GM19395 (cell line): ENCODE measurements around the gene HS3ST5.
"Not testable (repeated sequence)": the region's sequence is repeated elsewhere in the genome, so short reads cannot be mapped to it uniquely, and the experiment has no call there.

Experiments used
- ATAC-seq: cut with Tn5 transposase; IDR thresholded peaks from one replicate; pipeline ENCODE4 v1.9.1; 2021; ENCODE audit warnings: mild to moderate bottlenecking, moderate library complexity; ENCODE audit not compliant: unreplicated experiment

HS3ST5 gene

DNA sequence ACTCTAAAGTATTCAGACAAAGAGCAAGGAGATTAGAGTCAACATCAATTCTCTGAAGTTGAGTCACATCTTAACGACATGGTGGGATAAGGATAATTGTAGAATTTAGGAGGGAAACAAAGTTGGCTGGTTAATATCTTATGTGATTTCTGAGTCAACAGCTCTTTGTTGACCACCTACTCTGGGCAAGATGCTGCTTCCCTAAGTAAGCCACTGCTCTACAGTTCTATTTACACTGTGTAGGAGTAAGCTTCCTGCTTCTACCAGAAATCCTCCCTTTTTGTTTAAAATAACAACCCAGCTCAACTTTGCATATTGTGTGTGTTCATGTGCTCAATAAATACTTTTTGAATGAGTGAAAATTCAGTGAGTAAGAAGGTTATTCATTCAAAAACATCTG, 3.1 kb downstream of the HS3ST5 start:
- ATAC-seq, result no peak

DNA sequence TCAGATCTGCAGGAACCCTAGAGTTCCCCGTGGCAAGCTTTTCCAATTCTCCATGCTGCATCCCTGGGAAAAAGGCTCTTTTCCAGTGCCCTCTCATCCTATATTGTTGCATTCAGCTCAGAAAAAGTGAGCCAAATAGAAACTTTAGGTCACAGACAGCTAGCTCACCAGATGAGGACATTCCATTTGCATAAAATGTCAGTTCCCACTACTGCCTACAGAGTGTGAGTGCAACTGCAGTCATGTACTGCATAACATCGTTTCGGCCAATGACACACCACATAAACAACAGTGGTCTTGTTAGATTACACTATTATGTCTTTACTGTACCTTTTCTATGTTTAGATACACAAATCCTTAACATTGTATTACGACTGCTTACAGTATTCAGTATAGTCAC, 8.6 kb downstream of the HS3ST5 start:
- ATAC-seq, result no peak

DNA sequence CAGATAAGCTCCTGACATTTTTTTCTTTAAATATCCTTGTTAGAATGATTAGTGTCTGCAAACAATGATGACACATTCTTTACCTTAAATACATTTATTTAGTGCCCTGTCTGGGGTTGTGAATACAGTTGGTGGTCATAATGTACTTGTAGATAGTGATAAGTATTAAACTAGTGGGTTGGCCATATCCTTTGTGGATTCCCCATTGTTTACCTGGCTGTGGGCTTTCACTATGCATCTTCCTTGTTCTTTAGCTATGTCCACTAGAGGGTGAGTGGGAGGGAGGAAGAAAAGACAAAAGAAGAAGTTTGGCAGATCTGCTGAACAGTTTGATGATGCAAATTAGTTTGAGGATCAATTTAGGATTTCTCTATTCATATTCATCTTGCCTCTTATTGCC, 15.7 kb downstream of the HS3ST5 start:
- ATAC-seq, result no peak

DNA sequence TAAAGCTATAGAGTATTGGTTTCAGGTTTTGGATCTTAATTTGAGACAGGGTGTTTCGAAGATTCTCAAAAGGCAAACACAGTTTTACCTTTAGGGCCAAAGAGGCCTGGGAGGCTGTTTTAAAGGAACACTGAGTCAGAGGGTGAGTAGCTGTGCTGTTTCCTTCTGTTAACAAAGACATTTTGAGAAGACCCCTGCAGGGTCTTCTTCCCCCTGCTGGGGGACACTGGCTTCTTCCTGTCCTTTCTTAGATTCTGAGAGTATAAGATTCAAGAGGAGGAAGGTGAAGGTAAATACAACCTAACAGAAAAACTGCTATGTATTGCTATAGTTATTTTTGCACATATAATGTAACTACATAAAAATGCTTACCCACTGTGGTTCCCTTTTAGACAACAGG, 19.0 kb downstream of the HS3ST5 start:
- ATAC-seq, result no peak

DNA sequence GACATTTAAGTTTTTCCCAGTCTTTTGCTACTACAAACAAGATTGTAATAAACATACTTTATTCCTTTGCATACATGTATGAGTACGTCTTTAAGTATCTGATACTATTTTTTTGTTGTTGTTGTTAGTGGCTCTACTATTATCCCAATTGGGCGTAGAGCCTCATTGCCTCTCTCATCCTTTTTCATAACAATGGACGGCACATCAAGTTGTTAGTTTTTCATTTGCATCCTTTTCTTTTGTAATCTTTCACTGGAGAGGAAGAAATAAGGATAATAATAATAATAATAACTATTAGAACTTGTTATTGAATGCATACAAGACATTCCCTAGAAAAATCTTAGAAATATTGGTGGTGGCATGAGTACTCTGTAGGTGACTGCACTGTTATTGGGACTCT, 23.1 kb downstream of the HS3ST5 start:
- ATAC-seq, result no peak

DNA sequence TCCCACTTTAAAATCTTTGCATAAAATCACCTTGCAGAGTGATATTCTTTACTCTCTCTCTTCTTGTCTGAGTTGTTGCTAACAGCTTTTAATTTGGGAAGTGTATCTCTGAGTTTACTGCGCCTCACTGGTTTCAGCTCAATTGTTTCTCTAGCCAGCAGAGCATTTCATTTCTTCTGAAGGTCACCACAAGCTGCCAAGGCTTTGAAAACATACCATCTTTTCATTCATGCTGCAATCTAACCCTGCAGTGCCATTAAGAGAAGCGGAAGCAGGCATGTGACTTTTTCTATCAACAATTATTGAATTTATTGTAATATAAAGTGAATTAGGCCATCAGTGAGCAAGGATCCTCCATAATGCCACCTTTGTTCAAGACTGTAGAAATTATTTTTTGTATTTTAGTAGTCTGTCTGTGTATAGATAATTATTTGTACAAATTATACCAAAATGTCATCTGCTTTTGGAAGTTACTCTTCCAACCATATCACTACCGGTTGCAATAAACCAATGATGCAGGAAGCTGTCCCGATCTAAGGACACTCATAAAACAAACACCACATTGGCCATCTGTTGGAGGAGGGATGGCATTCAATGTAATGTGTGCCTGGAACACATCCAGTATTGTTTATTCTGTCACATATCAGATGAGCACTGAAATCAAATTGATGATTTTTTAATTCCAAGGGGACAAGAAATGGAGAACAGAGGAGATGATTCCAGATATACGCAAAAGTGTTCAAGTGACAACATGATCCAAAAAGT, 26.8 kb downstream of the HS3ST5 start:
- no peak for ATAC-seq

DNA sequence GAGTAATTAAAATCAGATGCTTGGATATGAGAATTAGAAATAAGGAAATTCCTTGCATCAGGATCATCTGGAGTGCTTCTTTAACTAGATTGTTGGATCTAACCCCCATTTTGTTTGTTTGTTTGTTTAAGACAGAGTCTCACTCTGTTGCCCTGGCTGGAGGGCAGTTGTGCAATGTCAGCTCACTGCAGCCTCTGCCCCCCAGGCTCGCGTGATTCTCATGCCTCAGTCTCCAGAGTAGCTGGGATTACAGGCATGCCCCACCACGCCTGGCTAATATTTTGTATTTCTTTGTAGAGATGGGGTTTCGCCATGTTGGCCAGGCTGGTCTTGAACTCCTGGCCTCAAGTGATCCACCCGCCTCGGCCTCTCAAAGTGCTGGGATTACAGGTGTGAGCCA, 29.0 kb downstream of the HS3ST5 start:
- not testable (repeated sequence) for ATAC-seq

DNA sequence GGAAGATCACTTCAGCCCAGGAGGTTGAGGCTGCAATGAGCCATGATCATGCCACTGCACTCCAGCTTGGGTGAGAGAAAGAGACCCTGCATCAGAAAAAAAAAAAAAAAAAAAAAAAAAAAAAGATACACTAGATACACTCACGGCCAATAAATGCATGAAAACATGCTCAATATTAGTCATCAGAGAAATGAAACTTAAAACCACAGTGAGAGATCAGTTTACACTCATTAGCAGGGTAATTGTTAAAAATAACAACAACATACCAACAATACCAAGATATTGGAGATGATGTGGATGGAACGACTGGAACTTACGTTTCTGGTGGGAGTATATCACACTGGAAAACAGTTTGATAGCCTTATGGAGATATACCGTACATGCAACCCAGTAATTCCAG, 29.9 kb downstream of the HS3ST5 start:
- ATAC-seq, result peak; percentile 74

DNA sequence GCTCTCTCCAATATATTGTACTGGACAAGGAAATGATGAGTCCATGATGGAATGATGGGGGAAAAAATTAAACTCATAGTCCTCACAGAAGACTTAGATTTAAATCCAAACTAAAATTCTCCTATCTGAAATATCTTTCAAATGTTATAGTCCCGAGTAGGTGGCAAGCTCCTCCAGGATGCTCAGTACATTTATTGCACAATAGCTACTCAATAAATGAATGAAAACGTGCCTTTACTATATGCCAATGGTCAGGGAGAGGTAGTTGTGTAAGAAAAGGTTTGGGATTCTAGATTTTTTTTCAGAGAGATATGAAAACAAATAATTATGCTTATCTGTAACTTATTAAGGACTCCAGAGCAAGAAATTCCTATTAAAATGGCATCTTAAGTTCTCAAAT, 32.8 kb downstream of the HS3ST5 start:
- ATAC-seq, result no peak

DNA sequence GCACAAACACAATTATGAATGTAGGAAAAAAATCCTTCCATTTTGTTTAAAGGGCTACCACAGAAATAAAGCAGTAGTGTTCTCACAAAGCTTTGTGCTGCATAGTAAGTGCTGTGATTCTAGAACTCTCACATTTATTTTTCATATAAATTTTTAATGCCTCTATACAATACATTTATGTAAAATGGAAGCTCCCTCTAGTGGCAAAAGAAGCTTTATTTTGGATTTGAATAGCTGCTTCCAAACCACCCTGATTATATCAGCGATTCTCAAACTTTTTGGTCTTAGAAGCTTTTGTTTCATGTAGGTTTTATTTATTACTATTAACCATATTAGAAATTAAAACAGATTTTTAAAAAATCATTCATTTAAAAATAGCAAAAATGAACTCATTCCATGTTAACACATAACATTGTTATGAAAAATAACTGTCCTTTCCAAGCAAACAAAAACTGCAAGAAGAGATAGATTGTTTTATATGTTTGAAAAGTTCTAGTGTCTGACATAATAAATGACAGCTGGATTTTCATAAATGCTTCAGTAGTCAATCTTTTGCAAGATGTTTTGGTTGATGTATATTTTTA, 38.4 kb downstream of the HS3ST5 start:
- no peak for ATAC-seq

DNA sequence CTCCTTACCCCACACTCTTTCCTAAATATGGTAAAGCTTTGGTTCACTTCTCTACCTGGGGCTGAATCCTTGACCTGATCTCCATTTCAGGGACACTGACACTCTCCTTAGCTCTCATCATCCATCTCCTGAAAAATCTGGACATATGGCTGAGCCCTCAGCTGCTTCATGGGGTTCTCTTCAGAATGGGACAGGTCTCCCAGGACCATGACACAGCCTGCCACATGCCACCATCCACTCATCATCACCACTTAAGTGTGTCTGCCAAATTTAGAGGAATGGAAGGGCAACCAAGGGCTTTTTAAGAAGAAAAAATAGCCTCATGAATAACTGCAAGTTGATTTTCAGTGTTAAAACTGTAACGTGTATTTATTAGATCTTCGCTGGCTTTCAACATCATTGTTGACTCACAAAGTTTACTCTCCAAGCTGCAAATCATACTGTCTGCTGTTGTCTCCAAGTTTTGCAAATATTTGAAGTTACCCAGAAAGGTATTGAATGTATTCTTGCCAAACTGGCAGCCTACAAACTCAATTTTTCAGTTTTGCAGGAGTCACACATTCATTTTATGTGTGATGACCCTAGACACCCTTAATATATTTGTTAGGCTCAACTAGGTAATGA, 41.1 kb downstream of the HS3ST5 start:
- ATAC-seq, result no peak

DNA sequence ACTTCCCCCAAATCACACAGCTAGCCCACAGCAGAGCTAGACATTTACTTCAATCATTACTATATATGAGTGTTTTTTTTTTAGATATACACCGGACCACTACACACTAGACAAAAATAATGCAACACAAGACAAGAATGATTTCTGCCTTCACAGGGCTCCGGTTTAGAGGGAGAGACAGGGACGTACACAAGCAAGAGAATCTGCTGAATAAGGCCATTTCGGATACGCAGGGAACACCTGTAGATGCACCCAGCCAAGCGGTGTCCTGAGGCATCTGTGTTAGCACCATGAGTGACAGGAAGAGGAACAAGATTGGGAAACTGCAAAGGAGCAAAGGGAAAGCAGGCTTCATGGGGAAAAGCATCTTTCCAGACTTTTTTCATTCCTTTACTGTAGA, 45.7 kb downstream of the HS3ST5 start:
- no peak for ATAC-seq

DNA sequence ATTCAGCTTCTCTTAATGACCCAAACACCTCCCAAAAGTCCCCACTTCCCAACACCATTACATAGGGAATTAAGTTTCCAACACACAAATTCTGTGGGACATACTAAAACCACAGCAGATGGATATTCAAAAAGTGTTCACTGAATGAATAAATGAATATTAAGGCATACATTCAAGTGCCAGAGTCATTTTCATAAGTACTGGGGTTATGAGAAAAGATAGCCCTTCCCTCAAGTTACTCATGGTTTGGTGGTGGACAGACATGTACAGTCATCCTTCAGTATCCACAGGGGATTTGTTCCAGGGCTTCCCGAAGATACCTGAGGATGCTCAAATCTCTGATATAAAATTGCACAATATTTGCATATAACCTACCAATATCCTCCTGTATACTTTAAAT, 50.4 kb downstream of the HS3ST5 start:
- ATAC-seq, result no peak

DNA sequence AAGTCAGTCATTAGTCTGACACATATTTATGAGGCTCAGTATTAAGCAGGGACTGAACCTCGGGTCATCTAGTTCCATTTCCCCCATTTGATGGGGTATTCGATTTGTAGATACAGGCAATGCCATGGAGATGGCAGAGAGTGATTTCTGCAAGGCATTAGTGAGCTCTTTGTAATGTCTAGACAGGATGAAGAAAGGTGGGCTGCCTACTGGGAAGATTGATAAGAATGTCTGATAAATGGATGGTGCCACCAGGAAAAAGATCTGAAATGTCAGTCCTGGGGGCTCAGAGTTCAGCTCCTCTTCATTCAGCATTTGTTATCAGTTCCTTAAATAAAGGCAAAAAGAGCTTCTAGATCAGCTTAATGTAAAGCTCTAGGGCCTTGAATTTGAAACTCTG, 51.4 kb downstream of the HS3ST5 start:
- ATAC-seq, result no peak

DNA sequence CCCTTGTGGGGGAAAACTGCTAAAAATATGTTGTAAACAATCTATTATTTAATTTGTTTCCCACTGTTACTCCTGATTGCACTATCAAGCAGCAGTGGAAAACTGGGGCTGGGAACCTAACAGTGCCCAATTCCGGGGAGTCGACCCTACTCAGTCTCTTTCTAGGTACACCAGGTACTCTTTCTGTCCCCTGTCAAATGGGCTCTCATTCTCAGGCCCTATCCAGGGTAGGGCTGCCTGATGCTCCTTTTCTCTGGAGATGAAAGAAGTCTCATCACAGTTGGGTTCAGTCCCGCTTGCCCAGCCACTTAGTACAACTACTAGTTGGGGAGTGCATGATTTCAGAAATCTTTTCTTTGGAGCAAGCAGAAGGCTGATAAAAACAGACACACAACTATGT, 52.0 kb downstream of the HS3ST5 start:
- ATAC-seq, result no peak

DNA sequence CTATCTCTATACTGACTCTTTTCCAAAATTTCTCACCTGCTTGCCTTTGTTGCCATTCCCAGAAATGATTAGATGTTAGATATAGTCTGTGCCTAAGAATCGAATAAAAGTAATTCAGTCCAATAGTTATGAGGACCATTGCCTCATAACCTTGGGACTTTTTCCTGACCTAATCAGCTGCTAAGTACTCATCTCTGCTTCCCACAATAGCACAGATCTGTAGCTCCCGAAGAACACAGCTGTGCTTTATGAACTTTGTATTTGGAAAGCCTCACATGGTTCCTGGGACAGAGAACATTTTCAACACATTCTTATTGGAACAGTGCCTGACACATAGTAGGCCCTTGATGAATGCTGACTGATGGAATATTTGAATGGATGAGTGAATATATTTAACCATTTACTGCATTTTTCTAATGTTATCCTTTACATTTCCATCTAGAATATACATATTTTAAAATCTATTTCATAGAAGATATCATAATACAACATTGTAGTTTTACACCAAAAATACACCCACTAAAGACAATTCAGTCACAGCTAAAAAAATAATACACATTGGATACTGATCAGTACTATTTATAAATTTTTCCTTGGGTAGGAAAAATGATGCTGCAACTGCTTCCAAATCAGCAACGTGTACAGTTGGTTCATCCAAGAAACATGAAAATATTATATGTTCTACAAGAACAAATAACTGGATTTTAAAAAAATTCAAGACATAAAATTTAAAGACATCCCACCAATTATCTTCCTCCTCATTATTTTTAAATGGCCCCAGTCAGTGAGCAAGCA, 53.9 kb downstream of the HS3ST5 start:
- ATAC-seq, result no peak

DNA sequence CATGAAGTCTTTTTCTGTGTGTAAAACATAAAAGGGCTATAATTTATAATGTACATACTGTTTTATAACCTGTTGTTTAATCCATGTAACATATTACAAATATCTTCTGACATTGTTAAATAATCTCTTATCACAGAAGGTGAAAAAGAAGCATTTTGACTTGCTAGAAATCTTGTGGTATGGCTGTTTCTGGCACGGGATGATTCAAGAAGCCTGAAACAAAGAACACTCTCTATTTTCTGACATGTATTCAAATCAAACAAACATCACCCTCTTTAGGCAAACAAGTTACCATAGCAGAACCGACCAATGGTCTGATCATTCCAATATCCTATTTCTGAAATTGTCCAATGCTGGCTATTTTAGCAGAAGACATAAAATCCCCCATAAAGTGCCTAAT, 55.4 kb downstream of the HS3ST5 start:
- no peak for ATAC-seq

DNA sequence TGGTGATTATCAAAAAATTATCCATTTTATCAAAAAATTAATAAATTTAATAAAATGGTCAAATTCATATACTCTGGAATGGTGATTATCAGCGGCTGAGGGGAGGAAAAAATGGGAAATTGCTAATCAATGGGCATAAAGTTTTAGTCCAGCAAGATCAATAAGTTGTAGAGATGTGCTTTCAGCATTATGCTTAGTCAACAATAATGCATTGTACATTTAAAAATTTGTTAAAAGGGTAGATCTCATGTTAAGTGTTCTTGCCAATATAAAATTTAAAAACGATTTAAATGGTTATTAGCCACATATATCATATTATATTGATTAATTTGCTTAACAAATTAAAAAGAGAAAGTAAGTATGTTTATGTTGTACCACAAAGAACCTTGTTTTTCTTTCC, 56.6 kb downstream of the HS3ST5 start:
- ATAC-seq, result no peak

DNA sequence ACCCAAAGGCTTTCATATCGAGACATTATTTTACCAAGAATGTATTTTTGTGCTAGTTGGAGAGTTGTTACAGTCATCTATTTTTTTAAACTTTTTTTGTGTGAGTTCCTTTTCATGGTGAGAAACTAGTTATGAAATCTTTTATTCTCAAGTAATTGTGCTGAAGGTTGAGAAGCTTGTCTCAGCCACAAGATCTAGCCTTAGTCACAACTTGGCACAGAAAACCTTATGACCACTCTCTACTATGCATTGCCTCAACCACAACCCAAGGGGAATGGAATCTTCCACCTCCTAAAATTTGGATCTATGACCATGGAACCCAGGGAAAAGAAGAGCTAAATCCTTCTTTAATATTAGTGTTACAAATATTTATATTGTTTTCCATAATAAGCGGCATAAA, 58.5 kb downstream of the HS3ST5 start:
- ATAC-seq, result no peak

DNA sequence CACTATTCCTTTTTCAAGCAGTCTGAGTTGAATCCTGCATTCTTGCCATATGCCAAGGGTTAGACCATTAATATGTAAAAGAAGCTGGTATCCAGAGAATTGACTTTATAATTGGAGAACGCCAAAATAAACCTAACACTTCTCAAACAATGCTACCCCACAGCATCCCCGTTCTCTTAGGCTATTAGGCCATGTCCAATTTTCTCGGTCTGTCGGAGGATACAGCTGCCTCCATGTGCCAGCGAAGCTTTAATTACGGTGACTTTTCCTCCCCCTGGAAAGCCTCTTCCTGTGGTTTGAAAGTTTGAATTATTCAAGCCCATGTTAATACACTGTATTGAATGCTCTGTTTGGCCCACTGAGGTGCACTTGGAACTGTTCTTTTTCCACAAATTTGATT, 60.5 kb downstream of the HS3ST5 start:
- ATAC-seq, result no peak

DNA sequence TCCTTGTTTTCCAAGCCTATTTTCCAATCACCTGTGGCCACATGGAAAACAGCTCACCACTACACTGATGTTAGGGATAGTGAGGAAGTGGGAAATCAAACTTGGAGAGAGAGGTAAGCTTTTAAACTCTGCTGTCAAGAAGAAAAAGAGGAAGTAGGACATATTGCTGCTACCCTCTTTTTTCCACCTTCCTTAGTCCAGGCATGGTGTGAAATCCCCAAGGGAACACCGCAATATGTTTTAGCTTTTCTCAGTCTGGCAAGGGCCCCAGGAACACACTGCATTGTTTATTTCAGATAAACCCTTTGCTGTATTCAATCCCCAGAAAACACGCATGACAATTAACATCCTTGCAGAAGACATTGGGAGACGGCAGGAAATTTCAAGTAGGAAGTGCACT, 61.3 kb downstream of the HS3ST5 start:
- ATAC-seq, result no peak
